HEK293 (cell line): Measurements from ENCODE around the gene LCN9.

Experiments used
- CTCF ChIA-PET: fragments of 350-600 bp; formaldehyde crosslinking; extraction: SDS; loops from one replicate; lab custom pipeline; 2021; ENCODE audit warnings: antibody characterized with exemption; lab: Yijun Ruan, JAX
- POLR2A ChIA-PET: fragments of 300-600 bp; formaldehyde crosslinking; extraction: SDS; loops from one replicate; lab custom pipeline; 2020; ENCODE audit warnings: antibody characterized with exemption, inconsistent platforms; lab: Yijun Ruan, JAX
- H3K27ac ChIP-seq: fragments of 200-500 bp; sonication (Bioruptor generic); 2 replicates; pipeline ENCODE4 v1.5.1; 2014; ENCODE audit warnings: low read depth, low read length, control low read depth, inconsistent platforms; ENCODE audit errors: extremely low read depth
- H3K36me3 ChIP-seq, 2 experiments: fragments of 200-500 bp in 1 of 2; sonication (Bioruptor generic) in 1 of 2; 1 replicate in 1 of 2; 2 replicates in 1 of 2; pipeline ENCODE4 v1.5.1; 2014 to 2017; ENCODE audit warnings: inconsistent platforms in 2 of 2, low read length in 2 of 2; ENCODE audit not compliant: control insufficient read depth in 2 of 2, insufficient read depth in 1 of 2
- H3K4me1 ChIP-seq: fragments of 200-500 bp; sonication (Bioruptor generic); 2 replicates; pipeline ENCODE4 v1.5.1; 2014; ENCODE audit warnings: mild to moderate bottlenecking, low read length, inconsistent platforms; ENCODE audit not compliant: control insufficient read depth, insufficient read depth
- H3K4me3 ChIP-seq: 2 replicates; pipeline ENCODE4 v1.5.1; 2011; ENCODE audit warnings: low read depth, mild to moderate bottlenecking, control low read depth, low read length, moderate library complexity
- H3K9me3 ChIP-seq: fragments of 200-500 bp; sonication (Bioruptor generic); 2 replicates; pipeline ENCODE4 v1.5.1; 2014; ENCODE audit warnings: low read depth, low read length, inconsistent platforms; ENCODE audit not compliant: control insufficient read depth, insufficient read depth
- SP2 ChIP-seq: fragments of 450-650 bp; formaldehyde crosslinking; IDR thresholded peaks from 2 replicates; pipeline ENCODE4 v1.5.1; 2016; ENCODE audit warnings: missing biosample characterization, missing genetic modification characterization
- ZBTB20 ChIP-seq: fragments of 450-650 bp; formaldehyde crosslinking; IDR thresholded peaks from 2 replicates; pipeline ENCODE4 v1.5.1; 2016; ENCODE audit warnings: missing biosample characterization, missing genetic modification characterization
- ZNF112 ChIP-seq: fragments of 450-650 bp; formaldehyde crosslinking; IDR thresholded peaks from 2 replicates; pipeline ENCODE4 v1.5.0; 2017; ENCODE audit warnings: missing biosample characterization, missing genetic modification characterization
- ZNF114 ChIP-seq: fragments of 450-650 bp; formaldehyde crosslinking; IDR thresholded peaks from 2 replicates; pipeline ENCODE4 v1.5.0; 2017; ENCODE audit warnings: missing biosample characterization, missing genetic modification characterization
- ZNF138 ChIP-seq: fragments of 450-650 bp; formaldehyde crosslinking; IDR thresholded peaks from 2 replicates; pipeline ENCODE4 v1.5.1; 2016; ENCODE audit warnings: missing biosample characterization, missing genetic modification characterization, borderline replicate concordance
- ZNF157 ChIP-seq: fragments of 450-650 bp; formaldehyde crosslinking; IDR thresholded peaks from 2 replicates; pipeline ENCODE4 v1.5.1; 2016; ENCODE audit warnings: missing biosample characterization, missing genetic modification characterization
- ZNF23 ChIP-seq: fragments of 450-650 bp; formaldehyde crosslinking; IDR thresholded peaks from 2 replicates; pipeline ENCODE4 v1.5.1; 2016; ENCODE audit warnings: missing biosample characterization, missing genetic modification characterization, borderline replicate concordance
- ZNF274 ChIP-seq, 2 experiments: fragments of 200-500 bp in 1 of 2; fragments of 450-650 bp in 1 of 2; sonication (Bioruptor generic) in 1 of 2; formaldehyde crosslinking in 1 of 2; IDR thresholded peaks; 2 replicates each; pipeline versions ENCODE4 v1.5.1 to v1.6.1; 2014 to 2016; ENCODE audit warnings: borderline replicate concordance in 1 of 2, inconsistent platforms in 1 of 2, low read length in 1 of 2, missing biosample characterization in 1 of 2, missing genetic modification characterization in 1 of 2
- ZNF354C ChIP-seq: fragments of 450-650 bp; formaldehyde crosslinking; IDR thresholded peaks from 2 replicates; pipeline ENCODE4 v1.5.1; 2016; ENCODE audit warnings: missing biosample characterization, missing genetic modification characterization, low read depth, borderline replicate concordance
- ZNF423 ChIP-seq: fragments of 450-650 bp; formaldehyde crosslinking; IDR thresholded peaks from 2 replicates; pipeline ENCODE4 v1.5.1; 2016; ENCODE audit warnings: missing biosample characterization, missing genetic modification characterization
- ZNF558 ChIP-seq: fragments of 450-650 bp; formaldehyde crosslinking; IDR thresholded peaks from 2 replicates; pipeline ENCODE4 v1.5.1; 2016; ENCODE audit warnings: missing biosample characterization, missing genetic modification characterization
- ZNF670 ChIP-seq: fragments of 450-650 bp; formaldehyde crosslinking; IDR thresholded peaks from 2 replicates; pipeline ENCODE4 v1.5.1; 2016; ENCODE audit warnings: missing biosample characterization, missing genetic modification characterization, low read depth
- ZNF677 ChIP-seq: fragments of 450-650 bp; IDR thresholded peaks from 2 replicates; pipeline ENCODE4 v1.5.0; 2018; ENCODE audit warnings: missing biosample characterization, mild to moderate bottlenecking, missing genetic modification characterization, moderate library complexity
- ZNF707 ChIP-seq: fragments of 450-650 bp; formaldehyde crosslinking; IDR thresholded peaks from 2 replicates; pipeline ENCODE4 v1.5.1; 2016; ENCODE audit warnings: missing biosample characterization, missing genetic modification characterization
- ZNF785 ChIP-seq: fragments of 450-650 bp; formaldehyde crosslinking; IDR thresholded peaks from 2 replicates; pipeline ENCODE4 v1.5.1; 2016; ENCODE audit warnings: missing biosample characterization, missing genetic modification characterization
- TF ChIP-seq, protein P1 (sequence below): fragments of 450-650 bp; formaldehyde crosslinking; IDR thresholded peaks from 2 replicates; pipeline ENCODE4 v1.5.1; 2016; ENCODE audit warnings: missing biosample characterization, missing genetic modification characterization
- TF ChIP-seq, protein P2 (sequence below): fragments of 450-650 bp; formaldehyde crosslinking; IDR thresholded peaks from 2 replicates; pipeline ENCODE4 v1.5.1; 2016; ENCODE audit warnings: missing biosample characterization, missing genetic modification characterization
- TF ChIP-seq, protein P3 (sequence below): fragments of 450-650 bp; formaldehyde crosslinking; IDR thresholded peaks from 2 replicates; pipeline ENCODE4 v1.5.1; 2016; ENCODE audit warnings: missing biosample characterization, missing genetic modification characterization
- TF ChIP-seq, protein P4 (sequence below): fragments of 450-650 bp; formaldehyde crosslinking; IDR thresholded peaks from 2 replicates; pipeline ENCODE4 v1.5.1; 2016; ENCODE audit warnings: missing biosample characterization, missing genetic modification characterization
- TF ChIP-seq, protein P5 (sequence below): fragments of 450-650 bp; formaldehyde crosslinking; IDR thresholded peaks from 2 replicates; pipeline ENCODE4 v1.5.1; 2017; ENCODE audit warnings: missing biosample characterization, mild to moderate bottlenecking, missing genetic modification characterization, moderate library complexity
- TF ChIP-seq, protein P6 (sequence below): fragments of 450-650 bp; formaldehyde crosslinking; IDR thresholded peaks from 2 replicates; pipeline ENCODE4 v1.5.1; 2016; ENCODE audit warnings: missing biosample characterization, missing genetic modification characterization

LCN9 gene

DNA sequence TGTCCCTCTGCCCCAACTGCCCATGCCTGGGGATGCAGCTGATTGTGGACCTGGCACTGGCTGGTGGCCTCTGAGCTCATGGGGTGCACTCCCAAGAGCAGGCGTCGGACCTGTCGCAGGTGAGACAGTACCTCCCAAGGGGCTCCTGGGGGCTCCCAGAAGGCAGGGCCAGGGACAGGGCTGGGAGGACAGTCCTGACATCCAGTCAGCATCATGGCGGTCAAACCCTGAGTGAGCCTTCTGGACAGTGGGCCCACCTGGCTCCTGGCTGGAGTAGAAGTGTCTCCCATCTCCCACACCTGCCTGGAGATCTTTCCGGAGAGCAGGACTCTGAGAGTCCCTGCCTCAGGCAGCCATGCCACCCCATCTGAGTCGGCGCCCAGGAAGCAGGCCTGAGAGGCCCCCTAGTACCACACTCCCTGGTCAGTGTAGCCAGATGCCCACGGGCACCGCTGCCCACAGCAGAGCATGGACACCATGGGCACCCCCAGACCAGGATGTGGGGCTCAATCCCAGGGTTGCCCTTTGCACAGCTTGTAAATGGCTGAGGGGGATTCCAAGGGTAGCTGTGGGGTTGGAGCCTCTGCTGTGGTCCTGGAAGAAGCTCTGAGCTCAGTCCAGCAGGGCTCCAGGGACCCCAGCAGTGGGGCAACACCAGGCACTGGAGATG is 6.6 kb downstream of the LCN9 start:
- TF ChIP-seq, protein P1, sequence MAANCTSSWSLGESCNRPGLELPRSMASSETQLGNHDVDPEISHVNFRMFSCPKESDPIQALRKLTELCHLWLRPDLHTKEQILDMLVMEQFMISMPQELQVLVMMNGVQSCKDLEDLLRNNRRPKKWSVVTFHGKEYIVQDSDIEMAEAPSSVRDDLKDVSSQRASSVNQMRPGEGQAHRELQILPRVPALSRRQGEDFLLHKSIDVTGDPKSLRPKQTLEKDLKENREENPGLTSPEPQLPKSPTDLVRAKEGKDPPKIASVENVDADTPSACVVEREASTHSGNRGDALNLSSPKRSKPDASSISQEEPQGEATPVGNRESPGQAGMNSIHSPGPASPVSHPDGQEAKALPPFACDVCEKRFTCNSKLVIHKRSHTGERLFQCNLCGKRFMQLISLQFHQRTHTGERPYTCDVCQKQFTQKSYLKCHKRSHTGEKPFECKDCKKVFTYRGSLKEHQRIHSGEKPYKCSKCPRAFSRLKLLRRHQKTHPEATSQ (tag by site-specific recombination), result no peak
- TF ChIP-seq ZNF112, result no peak
- Histone ChIP-seq H3K36me3 (no peaks in the 10 kb centered on the region), H3K4me1 (no peaks in the 10 kb centered on the region), H3K27ac (no peak overlapping the region), H3K9me3 (no peaks in the 10 kb centered on the region), H3K4me3 (no peak overlapping the region)
- ChIA-PET POLR2A (no interaction called here), CTCF (interaction anchor here (0.6 kb wide), 2 partner anchors 125 to 298 kb away, joined by 3 to 5 read pairs; no protein-coding TSS in a partner anchor)

DNA sequence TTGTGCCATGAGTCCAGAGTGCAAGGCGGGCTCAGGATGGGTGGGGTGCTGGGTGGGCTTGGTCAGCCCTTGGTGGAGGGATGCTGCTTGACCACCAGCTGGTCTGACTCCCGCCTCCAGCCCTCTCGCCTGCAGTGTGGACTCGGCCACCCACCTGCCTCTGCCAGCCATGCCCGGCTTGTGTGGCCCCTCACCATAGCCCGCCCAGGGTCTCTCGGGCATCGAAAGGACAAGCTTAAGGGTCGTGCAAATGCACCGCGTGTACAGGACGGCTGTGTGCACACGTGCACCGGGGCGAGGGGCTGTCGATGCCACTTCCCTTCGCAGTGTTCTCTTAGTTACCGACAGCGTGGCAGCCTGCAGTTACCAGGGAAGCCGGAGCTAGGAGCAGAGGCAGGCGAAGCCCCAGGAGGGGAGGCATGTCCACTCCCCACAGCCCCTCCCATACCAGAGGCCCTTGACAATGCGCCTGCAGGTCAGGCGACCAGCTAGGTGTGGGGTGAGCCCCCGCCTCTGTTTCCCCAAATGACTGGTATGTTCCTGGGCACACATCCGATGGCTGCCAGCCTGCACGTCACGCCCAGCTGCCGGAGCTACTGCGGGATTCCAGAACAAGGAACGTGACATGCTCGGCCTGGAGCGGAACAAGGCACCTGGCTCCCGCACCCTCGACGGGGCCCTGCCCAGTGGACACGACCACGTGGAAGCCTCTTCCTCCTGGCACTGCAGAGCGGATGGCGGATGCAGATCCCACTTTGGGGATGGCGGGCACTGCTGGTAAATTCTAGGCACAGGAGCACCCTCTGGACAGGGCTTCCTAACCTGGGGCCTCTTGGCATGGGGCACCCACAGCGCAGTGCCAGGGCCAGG is 7.8 kb downstream of the LCN9 start:
- TF ChIP-seq SP2 (no peak), ZNF670 (tag by site-specific recombination) (no peak), ZNF138 (tag by site-specific recombination) (no peak), ZBTB20 (no peak), ZNF423 (no peak), ZNF558 (tag by site-specific recombination) (no peak), ZNF707 (tag by site-specific recombination) (no peak), ZNF354C (tag by site-specific recombination) (no peak), ZNF23 (tag by site-specific recombination) (no peak), ZNF157 (tag by site-specific recombination) (no peak), ZNF677 (tag by site-specific recombination) (no peak), ZNF274 (IDR thresholded peaks at IDR 0.05; ENCODE audit: low read length) (no peak), ZNF274 (tag by site-specific recombination; IDR thresholded peaks at IDR 0.05; ENCODE audit: borderline replicate concordance) (no peak), ZNF785 (tag by site-specific recombination) (no peak), ZNF114 (tag by site-specific recombination) (no peak)
- TF ChIP-seq, protein P2, sequence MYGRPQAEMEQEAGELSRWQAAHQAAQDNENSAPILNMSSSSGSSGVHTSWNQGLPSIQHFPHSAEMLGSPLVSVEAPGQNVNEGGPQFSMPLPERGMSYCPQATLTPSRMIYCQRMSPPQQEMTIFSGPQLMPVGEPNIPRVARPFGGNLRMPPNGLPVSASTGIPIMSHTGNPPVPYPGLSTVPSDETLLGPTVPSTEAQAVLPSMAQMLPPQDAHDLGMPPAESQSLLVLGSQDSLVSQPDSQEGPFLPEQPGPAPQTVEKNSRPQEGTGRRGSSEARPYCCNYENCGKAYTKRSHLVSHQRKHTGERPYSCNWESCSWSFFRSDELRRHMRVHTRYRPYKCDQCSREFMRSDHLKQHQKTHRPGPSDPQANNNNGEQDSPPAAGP (tag by site-specific recombination), result no peak
- TF ChIP-seq, protein P3, sequence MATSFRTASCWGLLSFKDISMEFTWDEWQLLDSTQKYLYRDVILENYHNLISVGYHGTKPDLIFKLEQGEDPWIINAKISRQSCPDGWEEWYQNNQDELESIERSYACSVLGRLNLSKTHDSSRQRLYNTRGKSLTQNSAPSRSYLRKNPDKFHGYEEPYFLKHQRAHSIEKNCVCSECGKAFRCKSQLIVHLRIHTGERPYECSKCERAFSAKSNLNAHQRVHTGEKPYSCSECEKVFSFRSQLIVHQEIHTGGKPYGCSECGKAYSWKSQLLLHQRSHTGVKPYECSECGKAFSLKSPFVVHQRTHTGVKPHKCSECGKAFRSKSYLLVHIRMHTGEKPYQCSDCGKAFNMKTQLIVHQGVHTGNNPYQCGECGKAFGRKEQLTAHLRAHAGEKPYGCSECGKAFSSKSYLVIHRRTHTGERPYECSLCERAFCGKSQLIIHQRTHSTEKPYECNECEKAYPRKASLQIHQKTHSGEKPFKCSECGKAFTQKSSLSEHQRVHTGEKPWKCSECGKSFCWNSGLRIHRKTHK, result no peak
- TF ChIP-seq, protein P4, sequence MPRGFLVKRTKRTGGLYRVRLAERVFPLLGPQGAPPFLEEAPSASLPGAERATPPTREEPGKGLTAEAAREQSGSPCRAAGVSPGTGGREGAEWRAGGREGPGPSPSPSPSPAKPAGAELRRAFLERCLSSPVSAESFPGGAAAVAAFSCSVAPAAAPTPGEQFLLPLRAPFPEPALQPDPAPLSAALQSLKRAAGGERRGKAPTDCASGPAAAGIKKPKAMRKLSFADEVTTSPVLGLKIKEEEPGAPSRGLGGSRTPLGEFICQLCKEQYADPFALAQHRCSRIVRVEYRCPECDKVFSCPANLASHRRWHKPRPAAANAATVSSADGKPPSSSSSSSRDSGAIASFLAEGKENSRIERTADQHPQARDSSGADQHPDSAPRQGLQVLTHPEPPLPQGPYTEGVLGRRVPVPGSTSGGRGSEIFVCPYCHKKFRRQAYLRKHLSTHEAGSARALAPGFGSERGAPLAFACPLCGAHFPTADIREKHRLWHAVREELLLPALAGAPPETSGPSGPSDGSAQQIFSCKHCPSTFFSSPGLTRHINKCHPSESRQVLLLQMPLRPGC (tag by site-specific recombination), result no peak
- TF ChIP-seq, protein P5, sequence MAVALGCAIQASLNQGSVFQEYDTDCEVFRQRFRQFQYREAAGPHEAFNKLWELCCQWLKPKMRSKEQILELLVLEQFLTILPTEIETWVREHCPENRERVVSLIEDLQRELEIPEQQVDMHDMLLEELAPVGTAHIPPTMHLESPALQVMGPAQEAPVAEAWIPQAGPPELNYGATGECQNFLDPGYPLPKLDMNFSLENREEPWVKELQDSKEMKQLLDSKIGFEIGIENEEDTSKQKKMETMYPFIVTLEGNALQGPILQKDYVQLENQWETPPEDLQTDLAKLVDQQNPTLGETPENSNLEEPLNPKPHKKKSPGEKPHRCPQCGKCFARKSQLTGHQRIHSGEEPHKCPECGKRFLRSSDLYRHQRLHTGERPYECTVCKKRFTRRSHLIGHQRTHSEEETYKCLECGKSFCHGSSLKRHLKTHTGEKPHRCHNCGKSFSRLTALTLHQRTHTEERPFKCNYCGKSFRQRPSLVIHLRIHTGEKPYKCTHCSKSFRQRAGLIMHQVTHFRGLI (tag by site-specific recombination), result no peak
- TF ChIP-seq, protein P6, sequence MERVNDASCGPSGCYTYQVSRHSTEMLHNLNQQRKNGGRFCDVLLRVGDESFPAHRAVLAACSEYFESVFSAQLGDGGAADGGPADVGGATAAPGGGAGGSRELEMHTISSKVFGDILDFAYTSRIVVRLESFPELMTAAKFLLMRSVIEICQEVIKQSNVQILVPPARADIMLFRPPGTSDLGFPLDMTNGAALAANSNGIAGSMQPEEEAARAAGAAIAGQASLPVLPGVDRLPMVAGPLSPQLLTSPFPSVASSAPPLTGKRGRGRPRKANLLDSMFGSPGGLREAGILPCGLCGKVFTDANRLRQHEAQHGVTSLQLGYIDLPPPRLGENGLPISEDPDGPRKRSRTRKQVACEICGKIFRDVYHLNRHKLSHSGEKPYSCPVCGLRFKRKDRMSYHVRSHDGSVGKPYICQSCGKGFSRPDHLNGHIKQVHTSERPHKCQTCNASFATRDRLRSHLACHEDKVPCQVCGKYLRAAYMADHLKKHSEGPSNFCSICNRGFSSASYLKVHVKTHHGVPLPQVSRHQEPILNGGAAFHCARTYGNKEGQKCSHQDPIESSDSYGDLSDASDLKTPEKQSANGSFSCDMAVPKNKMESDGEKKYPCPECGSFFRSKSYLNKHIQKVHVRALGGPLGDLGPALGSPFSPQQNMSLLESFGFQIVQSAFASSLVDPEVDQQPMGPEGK (tag by site-specific recombination), result no peak
- no peaks in the 10 kb centered on the region for H3K4me1 ChIP-seq
- ChIA-PET CTCF (interaction anchor here (0.7 kb wide), 1 partner anchor 40 kb away, joined by 3 read pairs; no protein-coding TSS in a partner anchor), POLR2A (no interaction called here)
- H3K36me3 ChIP-seq, result no peaks in the 10 kb centered on the region
- no peak overlapping the region for H3K4me3 ChIP-seq
- no peaks in the 10 kb centered on the region for H3K9me3 ChIP-seq
- H3K27ac ChIP-seq, result no peak overlapping the region
